ENCODE measurements around the gene TMEM18.
"Not testable (repeated sequence)": the region's sequence is repeated elsewhere in the genome, so short reads cannot be mapped to it uniquely, and the experiment has no call there.

Gene TMEM18

GRCh38 chr2:677056-677958 is at the start of gene TMEM18:
Gene TMEM18 (minus strand): TSS chr2:677406. CDS start chr2:677345, 61 bp downstream.
- DNase-seq (ENCODE audit: low read depth, low spot score): peak; percentile 78

DNA sequence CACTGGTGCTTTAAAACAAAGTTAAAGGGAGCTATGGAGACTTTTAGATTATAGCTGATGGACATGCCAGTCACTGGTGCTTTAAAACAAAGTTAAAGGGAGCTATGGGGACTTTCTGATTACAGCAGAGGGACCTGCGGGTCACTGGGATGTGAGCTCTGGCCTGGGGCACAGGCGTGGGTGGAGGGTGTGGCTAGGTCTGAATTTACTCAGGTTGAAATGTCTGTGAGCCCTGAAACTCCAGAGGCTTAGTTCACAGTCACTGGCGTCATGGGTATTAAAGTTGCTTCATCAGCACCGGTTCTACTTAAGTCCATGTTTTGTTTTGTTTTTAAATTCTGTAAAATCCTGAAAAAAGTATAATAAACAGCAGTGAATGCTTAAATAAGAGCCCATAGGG is 49.0 kb upstream of the TMEM18 start:
- DNase-seq (ENCODE audit: low read depth, low spot score): no peak

DNA sequence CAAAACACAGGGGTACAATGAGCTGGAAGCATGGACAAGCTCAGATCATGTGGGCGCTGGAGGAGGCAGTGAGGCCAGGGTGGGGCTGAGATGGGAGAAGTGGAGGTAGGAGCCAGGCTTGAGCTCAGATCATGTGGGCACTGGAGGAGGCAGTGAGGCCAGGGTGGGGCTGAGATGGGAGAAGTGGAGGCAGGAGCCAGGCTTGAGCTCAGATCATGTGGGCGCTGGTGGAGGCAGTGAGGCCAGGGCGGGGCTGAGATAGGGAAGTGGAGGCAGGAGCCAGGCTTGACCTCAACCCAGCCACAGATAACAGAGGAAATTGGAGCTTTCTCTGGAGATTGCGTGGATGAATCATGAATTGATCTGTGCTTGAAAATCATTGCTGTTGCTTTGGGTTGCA is 48.3 kb upstream of the TMEM18 start:
- DNase-seq (ENCODE audit: low read depth, low spot score): no peak

DNA sequence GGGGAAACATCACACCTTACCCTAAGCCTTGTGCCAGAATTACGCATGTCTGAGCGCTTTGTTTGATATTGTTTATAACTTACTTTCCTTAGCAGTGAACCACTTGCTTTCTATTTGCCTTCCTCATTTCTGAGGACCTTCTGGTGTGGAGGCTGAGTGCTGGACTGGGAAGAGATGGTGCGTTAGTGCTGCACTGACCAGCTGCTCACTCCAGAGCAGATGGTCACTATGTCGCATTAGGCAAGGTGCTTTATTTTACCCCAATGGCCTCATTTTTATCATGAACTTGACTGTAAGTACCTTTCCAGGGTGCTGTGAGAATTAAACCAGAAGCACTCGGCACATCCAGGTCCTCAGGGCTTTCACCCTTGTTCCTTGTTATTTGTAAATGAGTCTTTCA is 46.6 kb upstream of the TMEM18 start:
- DNase-seq (ENCODE audit: low read depth, low spot score): no peak

- no peak for DNase-seq (ENCODE audit: low read depth, low spot score)
Measured at GRCh38 chr2:720842-721241, 43.6 kb upstream of the TMEM18 start.

DNA sequence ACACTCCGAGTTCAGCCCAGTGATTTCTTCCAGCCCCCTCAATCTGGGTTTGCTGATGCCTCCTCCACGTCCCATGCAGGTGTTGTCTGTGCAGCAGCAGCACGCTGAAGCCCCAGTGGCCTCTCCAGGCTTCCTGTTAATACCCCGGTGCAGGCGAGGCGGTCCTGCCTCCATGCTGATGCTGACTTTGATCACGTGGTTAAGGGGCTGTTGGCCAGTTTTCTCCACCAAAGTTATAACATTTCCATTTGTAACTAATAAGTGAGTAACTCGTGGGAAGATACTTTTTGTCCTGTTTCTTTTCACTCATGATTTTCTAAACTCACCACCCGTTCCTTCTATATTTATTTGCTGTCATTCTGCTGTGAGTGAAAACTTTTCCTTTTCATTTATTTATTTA is 42.5 kb upstream of the TMEM18 start:
- DNase-seq (ENCODE audit: low read depth, low spot score): no peak

DNA sequence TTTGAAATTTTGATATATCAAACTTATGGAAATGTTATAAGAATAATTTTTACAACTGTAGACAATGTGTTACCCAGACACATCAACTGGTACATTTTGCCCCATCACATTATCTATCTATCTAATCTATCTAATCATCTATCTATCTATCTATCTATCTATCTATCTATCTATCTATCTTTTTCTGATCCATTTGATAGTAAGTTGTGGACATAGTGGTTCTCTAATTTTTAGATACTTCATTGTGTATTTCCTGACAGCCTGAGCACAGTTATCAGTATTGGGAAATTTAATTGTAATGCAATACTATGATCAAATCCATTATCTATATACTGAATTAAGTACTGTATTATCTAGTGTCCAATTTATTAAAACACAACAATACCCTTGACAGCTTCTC is 42.0 kb upstream of the TMEM18 start:
- no peak for DNase-seq (ENCODE audit: low read depth, low spot score)

DNA sequence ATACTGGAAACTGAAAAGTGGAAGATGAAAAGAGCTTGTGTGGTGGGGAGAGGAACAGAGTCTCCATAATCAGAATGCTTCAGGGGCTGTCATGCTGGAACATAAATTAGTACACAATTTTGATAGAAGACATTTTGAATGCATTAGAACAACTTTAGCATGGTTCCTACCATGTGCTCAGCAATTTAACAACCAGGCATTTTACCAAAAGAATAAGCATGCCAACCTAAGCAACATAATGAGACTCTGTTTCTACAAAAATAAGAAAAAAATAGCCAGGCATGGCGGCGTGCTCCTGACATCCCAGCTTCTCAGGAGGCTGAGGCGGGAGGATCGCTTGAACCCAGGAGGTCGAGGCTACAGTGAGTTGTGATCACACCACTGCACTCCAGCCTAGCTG is 40.5 kb upstream of the TMEM18 start:
- DNase-seq (ENCODE audit: low read depth, low spot score): no peak

DNA sequence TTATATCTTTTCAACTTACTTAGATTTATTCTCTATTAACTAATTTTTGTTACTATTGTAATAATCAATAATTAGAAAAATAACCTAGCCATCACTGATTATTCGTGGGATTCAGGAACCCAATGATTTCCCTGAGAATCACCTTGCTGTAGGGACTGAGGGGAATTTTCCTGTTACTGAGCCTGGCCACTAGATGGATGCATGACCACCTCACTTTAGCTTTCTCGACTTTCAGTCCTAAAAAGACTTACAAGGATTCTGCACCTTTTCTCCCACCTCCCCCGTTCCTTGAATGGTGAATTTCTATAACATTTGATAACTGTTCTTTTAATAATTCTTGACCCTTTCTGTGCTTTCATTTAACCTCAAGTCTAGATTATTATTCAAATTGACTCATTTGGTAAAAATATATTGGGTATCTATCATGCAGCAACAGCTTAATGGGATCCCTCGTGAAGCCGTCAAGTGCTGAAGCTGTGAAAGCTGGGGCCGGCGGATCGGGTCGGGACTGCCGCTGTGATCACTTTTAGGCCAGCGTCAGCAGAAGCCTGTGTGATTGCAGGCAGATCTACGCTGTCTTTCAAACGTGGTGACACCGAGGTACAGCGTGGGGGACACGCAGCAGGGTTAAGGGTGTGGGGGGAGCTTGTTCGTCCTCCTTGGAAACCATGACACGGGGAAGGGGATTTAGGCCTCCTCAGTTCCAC is 38.8 kb upstream of the TMEM18 start:
- no peak for DNase-seq (ENCODE audit: low read depth, low spot score)

DNA sequence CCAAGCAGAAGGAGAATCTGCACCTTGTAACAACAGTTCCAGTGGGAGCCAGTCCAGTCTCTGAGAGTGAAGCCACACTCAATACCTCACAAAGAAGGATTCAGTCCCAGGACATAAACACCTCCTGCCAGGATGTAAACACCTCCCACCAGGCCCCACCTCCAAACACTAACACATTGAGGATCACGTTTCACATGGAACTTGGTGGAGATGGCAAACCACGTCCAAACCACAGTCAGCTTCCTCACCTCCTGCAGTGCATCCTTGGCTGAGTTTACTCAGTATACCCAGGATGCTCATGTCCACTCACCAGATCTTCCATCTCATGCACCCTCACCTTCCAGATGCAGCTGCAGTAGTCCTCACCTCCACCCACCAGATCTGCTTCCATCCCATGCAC is 37.8 kb upstream of the TMEM18 start:
- DNase-seq (ENCODE audit: low read depth, low spot score): no peak

GRCh38 chr2:714005-714741 is 37.0 kb upstream of the TMEM18 start:
- no peak for DNase-seq (ENCODE audit: low read depth, low spot score)

- no peak for DNase-seq (ENCODE audit: low read depth, low spot score)
Measured at GRCh38 chr2:710867-711665, 33.9 kb upstream of the TMEM18 start.

GRCh38 chr2:709138-709765 is 32.0 kb upstream of the TMEM18 start:
- DNase-seq (ENCODE audit: low read depth, low spot score): no peak

DNA sequence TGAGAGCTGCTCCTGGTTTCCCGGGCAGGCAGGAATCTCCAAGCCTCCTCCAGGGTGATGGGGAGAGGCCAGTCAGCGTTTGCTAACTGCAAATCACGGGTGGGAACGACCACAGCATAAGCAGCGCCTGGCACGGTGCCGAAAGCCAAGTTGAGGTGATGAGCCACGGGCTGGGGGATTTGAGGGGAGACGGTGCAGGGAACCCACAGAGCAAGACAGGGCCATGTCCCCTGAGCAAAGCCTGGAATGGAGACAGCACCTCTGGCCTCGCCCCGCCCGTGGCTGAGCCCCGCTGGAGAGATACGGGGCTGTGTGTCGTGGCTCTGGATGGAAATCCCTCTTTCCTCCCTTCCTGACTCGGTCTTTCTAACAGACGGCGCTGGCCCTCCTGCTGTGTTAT is 31.5 kb upstream of the TMEM18 start:
- no peak for DNase-seq (ENCODE audit: low read depth, low spot score)

- no peak for DNase-seq (ENCODE audit: low read depth, low spot score)
Measured at GRCh38 chr2:705971-706511, 28.8 kb upstream of the TMEM18 start.

DNA sequence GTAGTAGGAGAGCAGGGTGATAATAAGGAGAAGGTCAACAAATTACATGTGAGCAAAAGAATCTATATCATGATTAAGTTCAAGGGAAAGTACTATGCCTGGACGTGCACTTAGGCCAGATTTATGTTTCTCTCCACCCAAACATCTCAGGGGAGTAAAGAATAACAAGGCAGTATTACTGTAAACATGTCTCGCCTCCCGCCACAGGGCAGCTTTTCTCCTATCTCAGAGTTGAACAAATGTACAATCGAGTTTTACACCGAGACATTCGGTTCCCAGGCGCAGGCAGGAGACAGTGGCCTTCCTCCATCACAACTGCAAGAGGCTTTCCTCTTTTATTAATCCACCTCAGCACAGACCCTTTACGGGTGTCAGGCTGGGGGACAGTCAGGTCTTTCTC is 25.6 kb upstream of the TMEM18 start:
- not testable (repeated sequence) for DNase-seq (ENCODE audit: low read depth, low spot score)

DNA sequence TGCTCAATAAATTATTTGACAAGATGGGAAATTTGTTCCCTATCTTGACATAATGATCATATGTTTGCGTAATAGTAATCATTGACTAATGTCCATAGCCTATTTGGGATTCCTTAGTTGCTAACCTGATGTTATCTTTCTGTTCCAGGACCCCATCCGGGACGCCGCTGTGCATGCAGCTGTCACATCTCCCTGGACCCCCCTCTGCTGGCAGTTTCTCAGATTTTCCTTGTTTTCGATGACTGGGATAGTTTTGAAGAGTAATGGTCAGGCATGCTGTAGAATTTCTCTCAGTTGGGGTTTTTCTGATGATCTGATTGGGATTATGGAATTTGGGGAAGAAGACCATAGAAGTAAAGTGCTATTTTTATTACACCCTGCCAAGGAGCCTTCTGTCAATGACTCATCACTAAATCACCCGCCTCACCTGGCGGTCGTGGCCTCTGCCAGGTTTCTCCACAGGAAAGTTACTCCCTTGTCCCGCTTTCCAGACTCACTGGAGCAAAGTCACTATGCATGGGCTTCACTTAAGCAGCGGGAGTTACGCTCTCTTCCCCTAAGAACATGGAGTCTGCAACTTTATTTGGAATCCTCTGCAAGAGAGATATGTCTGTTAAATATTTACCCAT is 19.9 kb upstream of the TMEM18 start:
- DNase-seq (ENCODE audit: low read depth, low spot score): no peak

DNA sequence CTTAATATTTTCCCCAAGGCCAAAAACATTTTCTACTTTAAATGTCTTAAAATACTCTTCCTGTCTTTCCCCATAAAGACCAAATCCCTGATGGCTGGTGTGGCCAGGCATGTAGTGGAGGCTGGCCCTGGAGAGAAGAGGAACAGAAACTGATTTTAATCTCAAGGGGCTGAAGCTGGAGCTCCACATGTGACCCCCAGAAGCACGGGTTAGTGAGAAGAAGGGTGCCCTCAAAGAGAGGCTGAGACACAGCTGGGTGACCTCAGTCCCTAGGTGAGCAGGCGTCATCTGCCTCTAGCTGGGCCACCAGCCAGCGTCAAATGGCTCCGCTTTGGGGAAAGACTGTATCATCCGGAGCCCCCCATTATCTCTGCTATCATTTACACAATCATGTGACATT is 19.3 kb upstream of the TMEM18 start:
- DNase-seq (ENCODE audit: low read depth, low spot score): no peak

- DNase-seq (ENCODE audit: low read depth, low spot score): no peak
Measured at GRCh38 chr2:694906-695510, 17.8 kb upstream of the TMEM18 start.

GRCh38 chr2:694174-694573 is 17.0 kb upstream of the TMEM18 start:
- DNase-seq (ENCODE audit: low read depth, low spot score): no peak

Data from activated CD4-positive, CD25-positive, alpha-beta regulatory T cell treated with anti-CD3 and anti-CD28 coated beads, Interleukin-2, amount 50 U/mL, for 16 hours (primary cell).